ENCODE measurements around the gene SHPK. TPM values are rescaled to one million over a fixed set of nuclear protein-coding genes. Genes with fewer than 3 reads are reported as not detected.

SHPK gene
- polyA plus RNA-seq, 1 donor: 21.3 TPM

DNA sequence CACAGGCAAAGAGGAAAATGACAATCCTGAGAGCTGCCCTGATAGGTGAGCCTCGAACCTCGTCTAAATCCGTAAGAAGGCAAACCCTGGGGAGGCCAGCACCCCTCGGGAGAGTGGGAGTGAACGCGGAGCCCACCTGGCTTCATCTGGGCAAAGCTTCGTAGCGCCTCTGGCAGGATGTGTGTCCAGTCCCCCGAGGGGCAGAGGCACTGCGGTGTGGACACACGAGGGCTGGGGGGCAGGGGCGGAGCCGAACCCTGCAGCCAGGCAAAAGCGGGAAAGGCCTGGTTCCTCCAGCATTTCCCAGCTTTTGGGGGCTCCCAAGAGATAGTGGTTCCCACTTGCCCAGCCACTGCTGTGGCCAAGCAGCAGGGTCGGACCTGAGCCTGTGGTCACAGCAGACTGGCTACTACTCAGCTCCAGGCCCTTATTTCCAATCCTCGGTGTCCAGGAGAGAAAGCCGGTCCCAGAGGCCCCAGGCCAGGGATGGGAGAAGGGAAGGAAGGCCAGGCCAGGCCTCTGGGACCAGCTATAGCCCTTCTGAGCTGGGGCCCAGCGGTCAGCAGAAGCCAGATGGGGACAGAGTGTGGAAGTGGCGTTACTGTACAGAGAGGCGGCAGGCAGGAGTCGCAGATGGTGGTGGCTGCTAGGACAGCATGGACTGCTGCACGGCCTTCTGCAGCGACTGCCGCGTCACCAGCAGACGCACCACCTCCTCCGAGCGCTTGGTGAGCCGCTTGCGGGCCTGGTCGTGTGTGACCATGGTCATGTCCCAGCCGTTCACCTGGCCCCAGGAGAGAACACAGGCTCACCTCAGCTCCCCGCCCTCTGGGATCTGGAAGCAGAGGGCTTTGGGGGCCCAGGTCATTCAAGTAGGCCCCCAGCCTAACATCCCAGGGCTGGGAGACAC lies 27.3 kb upstream of the SHPK start:
- Histone ChIP-seq H3K27ac (ENCODE audit: low read length) (no peak overlapping the region), H3K27me3 (ENCODE audit: control insufficient read depth, insufficient read depth, low read length) (no peaks in the 10 kb centered on the region), H3K9me3 (ENCODE audit: control insufficient read depth, low read depth, low read length) (peaks cover 4% of the 10 kb centered on the region), H3K4me1 (ENCODE audit: control insufficient read depth, insufficient read depth, low read length) (peaks cover 17% of the 10 kb centered on the region), H3K36me3 (ENCODE audit: control insufficient read depth, insufficient read depth, low read length) (peaks cover 58% of the 10 kb centered on the region), H3K4me3 (ENCODE audit: low read length) (no peak overlapping the region)
- no CpG with 5 or more reads among the region's 33 CpGs for WGBS (ENCODE audit: insufficient coverage, low lambda C conversion rate)
- no peak for DNase-seq

DNA sequence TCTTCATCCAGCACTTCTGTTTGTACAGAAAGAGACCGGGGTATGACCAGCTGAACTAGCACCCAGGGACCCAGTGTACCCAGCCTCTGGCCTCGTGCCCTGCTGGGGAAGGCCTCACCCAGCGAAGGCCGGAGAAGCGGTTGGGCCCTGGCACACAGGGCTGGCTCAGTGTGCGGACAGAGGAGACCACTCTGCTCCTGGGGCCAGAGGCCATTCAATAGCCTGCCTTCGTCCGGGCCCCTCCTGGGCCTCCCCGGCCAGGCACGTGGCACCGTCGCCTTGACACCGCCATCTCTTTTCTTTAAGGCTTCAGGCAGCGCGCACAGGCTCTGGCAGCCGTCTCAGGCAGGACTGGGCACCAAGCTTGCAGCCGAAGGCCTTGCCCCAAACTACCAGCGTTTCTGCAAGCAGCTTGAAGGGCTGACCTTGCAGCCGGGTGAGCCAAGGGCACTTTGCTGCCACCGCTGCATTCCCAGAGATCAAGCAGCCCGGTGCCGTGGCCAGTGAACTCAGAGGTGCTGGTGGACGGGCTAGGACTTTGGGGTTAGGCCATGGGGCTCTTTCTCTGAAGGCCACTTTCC lies 24.4 kb upstream of the SHPK start:
- no peaks in the 10 kb centered on the region for H3K9me3 ChIP-seq (ENCODE audit: control insufficient read depth, low read depth, low read length)
- peaks cover 7% of the 10 kb centered on the region for H3K4me1 ChIP-seq (ENCODE audit: control insufficient read depth, insufficient read depth, low read length)
- peaks cover 57% of the 10 kb centered on the region for H3K36me3 ChIP-seq (ENCODE audit: control insufficient read depth, insufficient read depth, low read length)
- no peak for DNase-seq
- no peaks in the 10 kb centered on the region for H3K27me3 ChIP-seq (ENCODE audit: control insufficient read depth, insufficient read depth, low read length)
- WGBS (ENCODE audit: insufficient coverage, low lambda C conversion rate): no CpG with 5 or more reads among the region's 23 CpGs
- H3K4me3 ChIP-seq (ENCODE audit: low read length): no peak overlapping the region
- no peak overlapping the region for H3K27ac ChIP-seq (ENCODE audit: low read length)

DNA sequence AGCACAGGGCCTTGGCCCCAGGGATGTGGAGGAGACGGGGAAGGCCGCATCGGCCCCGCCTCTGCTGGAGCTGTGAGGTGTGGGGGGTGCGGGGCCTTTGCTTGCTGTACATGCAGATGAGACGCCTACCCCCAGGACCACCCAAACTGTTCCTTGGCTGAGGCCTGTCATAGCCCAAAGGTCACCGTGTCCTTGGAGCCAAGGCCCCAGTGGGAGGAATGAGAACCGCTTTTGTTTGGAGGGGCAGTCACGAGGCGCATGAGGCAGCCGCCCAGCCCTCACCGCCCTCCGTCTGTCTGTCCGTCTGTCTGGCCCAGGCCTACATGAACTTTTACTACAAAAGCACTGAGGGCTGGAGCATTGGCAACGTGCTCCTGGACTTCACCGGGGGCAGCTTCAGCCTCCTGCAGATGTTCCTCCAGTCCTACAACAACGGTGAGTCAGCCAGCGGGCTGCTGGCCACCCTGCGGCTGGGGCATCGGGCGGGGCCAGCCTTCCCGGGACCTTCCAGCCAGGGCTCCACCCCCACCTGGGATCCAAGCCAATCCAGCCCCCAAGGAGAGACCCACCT lies 23.6 kb upstream of the SHPK start:
- Histone ChIP-seq H3K4me3 (ENCODE audit: low read length) (no peak overlapping the region), H3K4me1 (ENCODE audit: control insufficient read depth, insufficient read depth, low read length) (peaks cover 7% of the 10 kb centered on the region), H3K9me3 (ENCODE audit: control insufficient read depth, low read depth, low read length) (no peaks in the 10 kb centered on the region), H3K36me3 (ENCODE audit: control insufficient read depth, insufficient read depth, low read length) (peaks cover 56% of the 10 kb centered on the region), H3K27me3 (ENCODE audit: control insufficient read depth, insufficient read depth, low read length) (no peaks in the 10 kb centered on the region), H3K27ac (ENCODE audit: low read length) (no peak overlapping the region)
- no CpG with 5 or more reads among the region's 22 CpGs for WGBS (ENCODE audit: insufficient coverage, low lambda C conversion rate)
- no peak for DNase-seq

DNA sequence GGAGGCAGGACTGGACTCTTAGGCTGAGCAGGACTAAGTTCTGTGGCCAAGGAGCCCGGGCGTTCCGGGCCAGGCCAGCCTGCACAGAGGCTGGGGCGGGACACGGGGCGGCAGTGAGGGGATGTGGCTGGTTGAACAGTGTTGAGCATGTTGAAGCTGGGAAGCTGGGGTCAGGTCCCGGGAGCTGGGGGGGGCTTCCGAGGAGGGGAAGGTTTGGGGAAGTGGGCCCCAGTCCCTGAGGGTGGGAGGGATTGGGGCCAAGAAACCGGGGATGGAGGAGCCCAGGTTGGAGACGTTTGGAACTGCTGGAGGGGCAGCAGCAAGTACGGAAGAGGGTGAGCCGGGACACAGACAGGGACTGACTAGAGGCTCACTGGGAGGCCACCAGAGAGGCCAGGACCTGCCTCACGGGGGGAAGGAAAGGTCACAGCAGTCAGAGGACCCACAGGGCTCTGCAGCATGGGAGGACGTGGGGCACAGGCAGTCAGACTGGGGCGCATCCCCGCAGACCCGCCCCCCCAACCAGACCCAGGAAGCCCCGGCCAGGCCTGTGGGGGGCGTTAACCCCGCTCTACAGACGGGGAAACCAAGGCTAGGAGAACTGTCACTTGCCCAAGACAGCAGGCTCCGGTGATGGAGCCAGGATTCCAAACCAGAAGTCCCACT lies 22.9 kb upstream of the SHPK start:
- peaks cover 7% of the 10 kb centered on the region for H3K4me1 ChIP-seq (ENCODE audit: control insufficient read depth, insufficient read depth, low read length)
- no peak for DNase-seq
- no CpG with 5 or more reads among the region's 22 CpGs for WGBS (ENCODE audit: insufficient coverage, low lambda C conversion rate)
- no peaks in the 10 kb centered on the region for H3K9me3 ChIP-seq (ENCODE audit: control insufficient read depth, low read depth, low read length)
- H3K4me3 ChIP-seq (ENCODE audit: low read length): no peak overlapping the region
- H3K27me3 ChIP-seq (ENCODE audit: control insufficient read depth, insufficient read depth, low read length): no peaks in the 10 kb centered on the region
- H3K27ac ChIP-seq (ENCODE audit: low read length): no peak overlapping the region
- peaks cover 49% of the 10 kb centered on the region for H3K36me3 ChIP-seq (ENCODE audit: control insufficient read depth, insufficient read depth, low read length)

DNA sequence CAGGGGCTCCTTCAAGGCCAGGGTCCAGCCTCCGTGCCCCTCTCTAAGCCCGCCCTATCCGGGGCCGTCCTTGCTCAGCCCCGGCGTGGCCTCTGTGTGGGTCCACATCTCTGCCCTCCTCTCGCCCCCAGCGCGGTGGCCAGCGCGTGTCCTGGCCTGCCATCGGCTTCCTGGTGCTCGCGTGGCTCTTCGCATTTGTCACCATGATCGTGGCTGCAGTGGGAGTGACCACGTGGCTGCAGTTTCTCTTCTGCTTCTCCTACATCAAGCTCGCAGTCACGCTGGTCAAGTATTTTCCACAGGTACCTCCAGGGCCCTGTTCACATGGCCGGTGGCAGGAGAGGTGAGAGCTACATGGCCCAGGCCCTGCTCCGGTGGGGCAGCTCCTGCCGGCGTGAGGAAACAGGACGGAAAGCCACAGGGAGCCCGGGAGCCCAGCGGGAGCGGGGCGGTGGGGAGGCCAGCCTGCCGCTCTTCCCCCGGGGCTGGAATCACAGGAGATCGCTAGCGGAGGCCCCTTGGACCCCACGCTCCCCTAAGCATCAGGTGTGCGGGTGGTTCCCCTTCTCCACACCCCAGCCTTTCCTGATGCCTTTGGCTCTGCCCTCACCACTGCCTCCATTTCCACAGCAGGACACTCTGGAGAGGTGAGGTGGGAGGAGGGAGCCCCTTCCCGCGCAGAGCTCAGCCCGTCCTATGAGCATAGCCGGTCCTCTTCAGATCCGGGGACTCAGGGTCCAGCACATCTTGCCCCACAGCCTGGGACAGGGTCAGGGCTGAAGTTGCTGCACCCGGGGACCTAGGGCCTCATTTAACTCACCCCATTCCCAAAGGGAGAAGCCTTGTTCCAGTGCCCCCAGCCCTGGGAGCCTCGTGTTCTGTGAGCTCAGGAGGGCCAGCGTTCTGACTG lies 22.1 kb upstream of the SHPK start:
- Histone ChIP-seq H3K9me3 (ENCODE audit: control insufficient read depth, low read depth, low read length) (no peaks in the 10 kb centered on the region), H3K27me3 (ENCODE audit: control insufficient read depth, insufficient read depth, low read length) (no peaks in the 10 kb centered on the region), H3K36me3 (ENCODE audit: control insufficient read depth, insufficient read depth, low read length) (peaks cover 41% of the 10 kb centered on the region), H3K27ac (ENCODE audit: low read length) (no peak overlapping the region), H3K4me1 (ENCODE audit: control insufficient read depth, insufficient read depth, low read length) (peaks cover 7% of the 10 kb centered on the region), H3K4me3 (ENCODE audit: low read length) (no peak overlapping the region)
- no CpG with 5 or more reads among the region's 42 CpGs for WGBS (ENCODE audit: insufficient coverage, low lambda C conversion rate)
- no peak for DNase-seq

DNA sequence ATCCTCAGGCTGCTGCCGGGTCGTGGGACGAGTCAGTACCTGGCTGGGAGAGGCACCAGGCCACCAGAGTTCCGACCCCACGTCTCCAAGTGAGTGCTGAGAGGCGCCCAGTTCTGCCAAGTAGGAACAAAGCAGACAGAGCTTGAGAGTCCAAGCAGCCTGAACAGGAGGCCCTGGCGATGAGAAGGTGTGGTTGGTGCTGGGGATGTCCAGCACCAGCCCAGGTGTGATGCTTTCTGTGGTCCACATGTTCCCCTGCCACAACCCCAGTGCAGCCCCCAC lies 21.5 kb upstream of the SHPK start:
- Histone ChIP-seq H3K36me3 (ENCODE audit: control insufficient read depth, insufficient read depth, low read length) (peaks cover 35% of the 10 kb centered on the region), H3K9me3 (ENCODE audit: control insufficient read depth, low read depth, low read length) (no peaks in the 10 kb centered on the region), H3K27ac (ENCODE audit: low read length) (no peak overlapping the region), H3K27me3 (ENCODE audit: control insufficient read depth, insufficient read depth, low read length) (no peaks in the 10 kb centered on the region), H3K4me3 (ENCODE audit: low read length) (no peak overlapping the region), H3K4me1 (ENCODE audit: control insufficient read depth, insufficient read depth, low read length) (peaks cover 7% of the 10 kb centered on the region)
- no peak for DNase-seq
- no CpG with 5 or more reads among the region's 7 CpGs for WGBS (ENCODE audit: insufficient coverage, low lambda C conversion rate)

DNA sequence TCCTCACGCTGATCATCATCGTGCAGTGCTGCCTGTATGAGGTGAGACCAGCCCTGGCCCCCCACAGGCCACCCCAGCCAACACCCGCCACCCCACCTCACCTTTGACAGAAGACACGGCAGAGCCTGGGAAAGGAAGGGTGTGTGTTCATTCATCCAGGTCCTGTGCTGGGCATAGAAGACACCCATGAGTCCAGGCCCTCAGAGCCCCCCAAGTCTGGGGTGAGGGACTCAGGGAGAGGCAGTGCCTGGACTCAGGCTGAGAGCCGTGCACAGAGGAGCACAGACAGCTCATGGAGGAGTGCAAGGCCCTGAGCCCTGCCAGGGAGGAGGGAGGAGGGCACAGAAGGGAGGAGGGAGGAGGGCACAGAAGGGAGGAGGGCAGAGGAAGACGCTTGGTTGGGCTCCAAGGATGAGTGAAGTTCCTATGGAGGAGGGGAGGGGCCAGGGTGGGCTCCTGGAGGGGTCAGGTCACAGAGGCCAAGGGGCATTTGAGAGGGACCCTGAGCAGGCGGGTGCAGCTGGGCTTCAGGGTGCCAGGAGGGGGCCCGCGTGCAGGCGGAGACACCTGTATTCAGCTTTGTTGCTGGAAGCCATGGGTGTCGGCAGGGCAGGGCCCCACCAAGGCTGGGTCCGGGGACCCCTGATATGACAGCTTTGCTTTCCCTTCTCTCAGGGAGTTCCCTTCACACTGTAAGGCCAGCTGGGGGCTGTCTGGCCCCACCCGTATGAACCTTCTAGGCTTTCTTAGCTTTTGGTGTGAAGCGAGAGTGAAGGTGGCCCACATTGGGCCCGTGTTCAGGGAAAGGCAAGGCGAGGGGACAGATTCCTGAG lies 20.9 kb upstream of the SHPK start:
- Histone ChIP-seq H3K4me3 (ENCODE audit: low read length) (no peak overlapping the region), H3K36me3 (ENCODE audit: control insufficient read depth, insufficient read depth, low read length) (peaks cover 31% of the 10 kb centered on the region), H3K27ac (ENCODE audit: low read length) (no peak overlapping the region), H3K4me1 (ENCODE audit: control insufficient read depth, insufficient read depth, low read length) (peaks cover 7% of the 10 kb centered on the region), H3K27me3 (ENCODE audit: control insufficient read depth, insufficient read depth, low read length) (no peaks in the 10 kb centered on the region), H3K9me3 (ENCODE audit: control insufficient read depth, low read depth, low read length) (no peaks in the 10 kb centered on the region)
- no CpG with 5 or more reads among the region's 16 CpGs for WGBS (ENCODE audit: insufficient coverage, low lambda C conversion rate)
- no peak for DNase-seq

DNA sequence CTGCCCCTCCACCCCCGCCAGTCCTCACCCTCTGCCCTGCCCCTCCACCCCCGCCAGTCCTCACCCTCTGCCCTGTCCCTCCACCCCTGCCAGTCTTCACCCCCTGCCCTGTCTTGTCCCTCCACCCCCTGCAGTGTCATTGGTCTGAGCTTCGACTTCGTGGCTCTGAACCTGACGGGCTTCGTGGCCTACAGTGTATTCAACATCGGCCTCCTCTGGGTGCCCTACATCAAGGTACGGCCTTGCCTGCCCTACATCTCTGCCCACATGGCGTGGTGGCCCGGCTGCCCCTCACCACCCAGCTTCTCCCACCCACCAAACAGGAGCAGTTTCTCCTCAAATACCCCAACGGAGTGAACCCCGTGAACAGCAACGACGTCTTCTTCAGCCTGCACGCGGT lies 20.3 kb upstream of the SHPK start:
- H3K4me1 ChIP-seq (ENCODE audit: control insufficient read depth, insufficient read depth, low read length): peaks cover 5% of the 10 kb centered on the region
- H3K4me3 ChIP-seq (ENCODE audit: low read length): no peak overlapping the region
- peaks cover 27% of the 10 kb centered on the region for H3K36me3 ChIP-seq (ENCODE audit: control insufficient read depth, insufficient read depth, low read length)
- H3K27ac ChIP-seq (ENCODE audit: low read length): no peak overlapping the region
- no CpG with 5 or more reads among the region's 16 CpGs for WGBS (ENCODE audit: insufficient coverage, low lambda C conversion rate)
- no peaks in the 10 kb centered on the region for H3K27me3 ChIP-seq (ENCODE audit: control insufficient read depth, insufficient read depth, low read length)
- no peak for DNase-seq
- H3K9me3 ChIP-seq (ENCODE audit: control insufficient read depth, low read depth, low read length): no peaks in the 10 kb centered on the region

DNA sequence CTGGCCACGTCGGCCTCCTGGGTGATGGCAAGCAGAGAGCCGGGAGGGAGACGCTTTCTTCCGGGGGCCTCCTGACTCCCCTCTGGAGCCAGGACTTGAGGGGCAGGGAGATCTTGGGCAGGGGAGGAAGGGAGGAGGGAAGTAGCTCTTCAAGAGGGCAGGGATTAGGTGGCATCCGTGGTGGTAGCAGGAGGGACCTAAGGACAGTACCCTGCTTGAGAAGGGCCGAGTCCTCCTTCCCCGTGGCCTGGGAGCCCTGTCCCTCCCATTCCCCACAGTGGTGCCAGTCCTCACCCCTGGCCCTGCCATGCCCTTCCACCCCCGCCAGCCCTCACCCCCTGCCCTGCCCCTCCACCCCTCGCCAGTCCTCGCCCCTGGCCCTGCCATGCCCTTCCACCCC lies 19.7 kb upstream of the SHPK start:
- Histone ChIP-seq H3K4me3 (ENCODE audit: low read length) (no peak overlapping the region), H3K27ac (ENCODE audit: low read length) (no peak overlapping the region), H3K27me3 (ENCODE audit: control insufficient read depth, insufficient read depth, low read length) (no peaks in the 10 kb centered on the region), H3K9me3 (ENCODE audit: control insufficient read depth, low read depth, low read length) (no peaks in the 10 kb centered on the region), H3K36me3 (ENCODE audit: control insufficient read depth, insufficient read depth, low read length) (peaks cover 21% of the 10 kb centered on the region), H3K4me1 (ENCODE audit: control insufficient read depth, insufficient read depth, low read length) (peaks cover 5% of the 10 kb centered on the region)
- no peak for DNase-seq
- no CpG with 5 or more reads among the region's 11 CpGs for WGBS (ENCODE audit: insufficient coverage, low lambda C conversion rate)

Measured in large intestine (tissue), 3 donors.